GDM1 (cell line): ENCODE data around the gene TAL1.
A peak's percentile ranks its signal among the peaks of the same experiment; 100 is the strongest.

Experiments
- DNase-seq: peaks from one replicate; lab custom pipeline; 2025; lab: John Stamatoyannopoulos, UW

The TAL1 gene

GRCh38 chr1:47188791-47189785 is 42.9 kb downstream of the TAL1 start:
- DNase-seq: no peak

- no peak for DNase-seq
Measured at GRCh38 chr1:47187926-47188250, 44.1 kb downstream of the TAL1 start.

DNA sequence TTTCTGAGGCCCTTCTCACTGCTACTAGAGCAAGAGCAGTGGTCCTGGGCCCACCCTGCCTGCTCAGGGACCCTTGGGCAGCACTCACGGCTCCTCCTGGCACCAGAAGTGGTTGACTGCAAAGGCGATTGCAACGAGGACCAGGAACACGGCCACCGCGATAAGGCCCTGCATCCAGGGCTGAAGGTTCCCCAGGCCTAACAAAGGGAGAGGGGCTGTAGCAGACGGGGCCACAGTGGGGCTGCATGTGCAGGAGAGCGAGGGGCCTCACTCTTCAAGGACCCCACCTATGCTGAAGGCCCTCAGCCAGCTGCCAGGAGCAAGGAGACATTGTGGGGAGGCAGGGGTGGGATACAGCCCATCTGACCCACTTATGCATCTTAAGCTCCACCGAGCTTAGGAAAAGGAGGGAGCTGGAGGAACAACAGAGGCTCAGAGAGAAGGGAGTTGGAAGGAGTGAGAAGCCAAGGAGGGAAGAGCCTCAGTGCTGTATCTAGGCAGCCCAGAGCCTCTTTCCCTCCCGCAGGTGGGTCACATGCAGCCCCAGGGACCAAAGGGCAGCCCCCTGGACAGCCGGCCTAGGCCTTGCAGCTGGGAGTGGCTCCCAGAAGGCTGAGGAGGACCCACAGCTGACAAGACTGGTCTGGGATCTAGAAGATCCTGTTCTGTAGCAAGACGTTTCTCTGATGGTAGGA is 44.6 kb downstream of the TAL1 start:
- DNase-seq: no peak

- DNase-seq: no peak
Measured at GRCh38 chr1:47186267-47187185, 45.5 kb downstream of the TAL1 start.

DNA sequence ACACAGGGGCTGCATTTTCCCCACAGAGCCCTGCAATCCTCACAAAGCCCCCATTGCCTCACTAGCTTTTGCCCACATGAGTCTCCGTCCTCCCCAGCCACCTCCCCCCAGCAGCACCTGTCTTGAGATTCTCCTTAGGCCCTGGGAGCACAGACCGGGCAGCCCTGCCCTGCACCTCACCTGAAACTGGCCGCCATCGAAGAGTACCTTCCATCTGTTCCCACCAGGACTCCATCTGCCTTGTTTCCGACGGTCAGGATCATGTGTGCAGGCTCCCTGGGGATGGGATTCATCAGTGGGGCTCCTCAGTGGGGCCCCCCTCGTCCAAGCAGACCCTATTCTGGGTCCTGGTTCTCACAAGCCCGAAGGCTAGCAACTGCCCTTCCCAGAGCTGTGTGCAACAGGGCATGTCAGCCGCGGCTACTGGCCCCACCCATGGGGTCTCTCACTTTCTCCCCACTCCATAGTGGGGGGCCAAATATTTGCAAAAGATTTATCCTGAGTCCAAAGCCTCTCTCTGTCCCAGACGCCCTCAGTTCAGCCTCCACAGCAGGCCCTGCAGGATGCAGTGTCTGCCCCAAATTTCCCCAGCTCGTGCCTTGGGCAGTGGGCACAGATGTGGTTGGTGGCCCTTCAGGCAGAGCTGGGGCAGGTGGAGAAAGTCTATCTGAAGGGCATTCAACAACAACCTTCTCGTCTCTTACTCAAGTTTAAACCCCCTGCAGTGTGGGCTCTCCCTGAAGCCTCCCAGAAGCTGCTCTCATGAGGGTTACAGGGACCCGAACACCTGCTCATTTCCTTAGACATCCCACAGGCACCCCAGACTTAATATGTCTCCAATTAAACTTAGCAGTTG is 47.0 kb downstream of the TAL1 start:
- no peak for DNase-seq

DNA sequence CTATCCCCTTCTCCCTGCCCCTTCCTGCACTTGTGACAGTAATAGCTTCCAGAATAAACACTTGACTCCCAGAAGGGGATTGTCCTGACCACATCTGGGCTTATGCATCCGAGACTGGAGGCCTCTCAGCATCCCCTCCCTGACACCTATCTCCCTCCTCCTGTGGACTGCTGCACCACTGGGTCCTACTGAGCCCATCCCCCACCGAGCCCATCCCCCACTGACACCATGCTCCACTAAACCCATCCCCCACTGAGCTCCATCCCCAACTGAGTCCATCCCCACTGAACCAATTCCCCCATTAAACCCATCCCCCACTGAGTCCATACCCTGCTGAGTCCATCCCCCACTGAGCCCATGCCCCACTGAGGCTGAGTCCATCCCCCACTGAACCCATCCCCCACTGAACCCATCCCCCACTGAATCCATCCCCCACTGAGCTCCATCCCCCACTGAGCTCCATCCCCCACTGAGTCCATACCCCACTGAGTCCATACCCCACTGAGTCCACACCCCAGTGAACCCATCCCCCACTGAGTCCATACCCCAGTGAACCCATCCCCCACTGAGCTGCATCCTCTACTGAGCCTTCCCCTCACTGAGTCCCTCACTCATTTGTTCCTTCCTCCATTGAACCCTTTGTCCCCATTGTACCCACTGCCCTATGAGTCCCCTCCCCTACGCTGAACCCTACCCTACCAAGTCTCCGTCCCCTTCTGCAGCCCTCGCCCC is 47.8 kb downstream of the TAL1 start:
- no peak for DNase-seq

GRCh38 chr1:47183308-47184089 is 48.5 kb downstream of the TAL1 start:
- no peak for DNase-seq

- no peak for DNase-seq
Measured at GRCh38 chr1:47182676-47183235, 49.3 kb downstream of the TAL1 start.

GRCh38 chr1:47181955-47182675 is 49.9 kb downstream of the TAL1 start:
- DNase-seq: no peak

DNA sequence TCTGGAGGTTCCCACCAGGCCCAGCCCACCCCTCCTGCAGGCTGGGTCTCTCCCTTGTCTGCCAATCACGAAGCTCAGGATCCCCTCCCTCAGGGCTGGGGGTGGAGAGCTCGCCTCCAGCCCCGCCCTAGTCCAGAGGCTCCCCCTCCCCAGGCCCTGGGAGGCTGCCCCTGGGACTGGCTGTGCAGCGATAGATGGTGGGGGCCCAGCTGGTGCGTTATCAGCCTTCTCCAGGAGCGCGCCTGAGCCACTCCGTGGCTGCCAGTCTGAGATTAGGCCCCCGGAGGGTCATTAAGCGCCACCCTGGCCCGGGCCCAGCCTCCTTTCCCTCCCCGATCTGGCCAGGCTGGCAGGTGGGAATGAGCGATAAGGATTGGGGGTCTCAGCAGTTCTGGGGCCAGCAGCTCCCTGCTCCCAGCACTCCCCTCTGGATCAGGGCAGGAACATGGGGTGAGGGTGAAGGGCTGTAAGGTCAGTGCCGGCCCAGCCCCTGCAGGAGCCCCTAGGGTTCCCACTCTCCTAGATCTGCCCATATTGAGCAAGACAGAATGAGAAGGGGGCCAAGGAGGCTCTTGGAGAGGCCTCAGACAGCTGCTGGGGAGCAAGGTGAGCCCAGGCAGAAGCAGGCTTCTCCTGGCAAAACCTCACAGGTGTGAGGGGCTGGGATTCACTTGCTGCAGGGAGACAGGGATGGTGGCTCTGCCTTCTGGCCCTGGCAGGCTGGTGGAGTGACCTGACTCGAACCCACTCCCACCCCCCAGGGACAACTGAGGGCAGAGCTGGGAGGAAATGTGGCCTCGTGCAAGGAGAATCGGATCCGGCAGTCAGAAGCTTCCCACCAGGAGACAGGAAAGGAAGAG is 50.7 kb downstream of the TAL1 start:
- DNase-seq: no peak

DNA sequence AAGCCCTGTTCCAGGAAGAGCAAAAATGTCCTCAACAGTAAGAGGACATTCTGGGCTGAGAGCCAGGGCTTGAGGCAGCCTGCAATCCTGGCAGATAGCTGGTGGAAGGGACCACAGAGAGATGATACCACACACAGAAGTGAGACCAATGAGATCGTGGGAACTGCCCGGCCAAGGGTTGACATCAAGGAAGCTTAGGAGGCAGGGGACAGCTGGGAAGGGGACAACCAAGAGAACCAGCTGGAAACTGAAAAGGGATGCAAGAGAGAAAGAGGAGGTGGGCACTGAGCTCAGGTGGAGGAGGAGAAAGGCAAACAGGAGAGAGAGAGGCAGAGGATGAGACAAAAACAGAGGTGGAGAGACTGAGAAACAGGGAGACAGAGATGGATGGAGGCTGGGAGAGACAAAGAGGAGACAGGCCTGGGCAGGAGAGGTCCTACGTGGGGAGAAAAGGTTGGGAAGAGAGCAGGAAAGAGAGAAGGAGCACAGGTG is 51.4 kb downstream of the TAL1 start:
- DNase-seq: no peak

GRCh38 chr1:47179988-47180563 is 51.9 kb downstream of the TAL1 start:
- DNase-seq: no peak

GRCh38 chr1:47179017-47179987 is 52.7 kb downstream of the TAL1 start:
- peak; percentile 85 for DNase-seq

DNA sequence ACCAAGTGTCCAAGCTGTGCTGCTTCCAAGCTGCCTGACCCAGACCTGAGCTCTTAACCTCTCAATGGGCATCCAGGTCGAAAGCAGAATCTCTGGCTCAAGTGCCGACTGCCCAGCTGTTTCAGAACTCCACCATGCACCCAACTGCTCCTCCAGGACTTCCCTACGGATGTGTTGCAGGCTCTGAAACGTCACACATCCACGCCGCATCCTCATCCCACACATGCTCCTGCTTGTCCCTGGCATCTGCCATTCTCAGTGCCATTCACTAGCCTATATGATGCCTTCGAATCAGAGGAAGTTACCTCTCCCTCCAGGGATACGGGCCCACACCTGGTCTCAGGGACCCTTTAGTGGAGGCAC is 53.4 kb downstream of the TAL1 start:
- DNase-seq: no peak

GRCh38 chr1:47178020-47178419 is 54.0 kb downstream of the TAL1 start:
- DNase-seq: no peak
